ENCODE measurements around the gene ACTL6B. TPM values are rescaled to one million over a fixed set of nuclear protein-coding genes. Genes with fewer than 3 reads are reported as not detected.

Gene ACTL6B
- total and polyA plus RNA-seq, 9 of the 15 experiments (the other 6 are each of a cell fraction or from before 2014, with no cell fraction given), result not detected

DNA sequence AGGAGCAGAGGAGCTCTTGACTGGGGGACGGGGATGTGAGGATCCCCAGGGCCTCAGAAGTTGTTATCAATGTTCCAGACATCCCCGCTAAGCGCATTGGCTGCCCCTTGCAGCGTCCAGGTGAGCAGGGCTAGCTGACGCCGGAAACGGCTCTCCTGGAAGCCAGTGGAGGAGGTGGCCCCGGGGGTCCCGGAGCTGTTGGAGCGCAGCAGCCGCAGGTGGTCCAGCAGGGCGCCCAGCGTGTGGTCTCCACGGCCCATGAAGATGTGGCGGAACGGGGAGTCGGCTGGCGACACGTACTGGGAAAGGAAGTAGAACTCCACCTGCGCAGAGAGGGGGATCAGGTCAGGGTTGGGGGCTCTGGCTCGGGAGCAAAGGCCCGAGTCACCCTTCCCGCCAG lies 35.4 kb downstream of the ACTL6B start (continued):
- TF ChIP-seq, protein P1, sequence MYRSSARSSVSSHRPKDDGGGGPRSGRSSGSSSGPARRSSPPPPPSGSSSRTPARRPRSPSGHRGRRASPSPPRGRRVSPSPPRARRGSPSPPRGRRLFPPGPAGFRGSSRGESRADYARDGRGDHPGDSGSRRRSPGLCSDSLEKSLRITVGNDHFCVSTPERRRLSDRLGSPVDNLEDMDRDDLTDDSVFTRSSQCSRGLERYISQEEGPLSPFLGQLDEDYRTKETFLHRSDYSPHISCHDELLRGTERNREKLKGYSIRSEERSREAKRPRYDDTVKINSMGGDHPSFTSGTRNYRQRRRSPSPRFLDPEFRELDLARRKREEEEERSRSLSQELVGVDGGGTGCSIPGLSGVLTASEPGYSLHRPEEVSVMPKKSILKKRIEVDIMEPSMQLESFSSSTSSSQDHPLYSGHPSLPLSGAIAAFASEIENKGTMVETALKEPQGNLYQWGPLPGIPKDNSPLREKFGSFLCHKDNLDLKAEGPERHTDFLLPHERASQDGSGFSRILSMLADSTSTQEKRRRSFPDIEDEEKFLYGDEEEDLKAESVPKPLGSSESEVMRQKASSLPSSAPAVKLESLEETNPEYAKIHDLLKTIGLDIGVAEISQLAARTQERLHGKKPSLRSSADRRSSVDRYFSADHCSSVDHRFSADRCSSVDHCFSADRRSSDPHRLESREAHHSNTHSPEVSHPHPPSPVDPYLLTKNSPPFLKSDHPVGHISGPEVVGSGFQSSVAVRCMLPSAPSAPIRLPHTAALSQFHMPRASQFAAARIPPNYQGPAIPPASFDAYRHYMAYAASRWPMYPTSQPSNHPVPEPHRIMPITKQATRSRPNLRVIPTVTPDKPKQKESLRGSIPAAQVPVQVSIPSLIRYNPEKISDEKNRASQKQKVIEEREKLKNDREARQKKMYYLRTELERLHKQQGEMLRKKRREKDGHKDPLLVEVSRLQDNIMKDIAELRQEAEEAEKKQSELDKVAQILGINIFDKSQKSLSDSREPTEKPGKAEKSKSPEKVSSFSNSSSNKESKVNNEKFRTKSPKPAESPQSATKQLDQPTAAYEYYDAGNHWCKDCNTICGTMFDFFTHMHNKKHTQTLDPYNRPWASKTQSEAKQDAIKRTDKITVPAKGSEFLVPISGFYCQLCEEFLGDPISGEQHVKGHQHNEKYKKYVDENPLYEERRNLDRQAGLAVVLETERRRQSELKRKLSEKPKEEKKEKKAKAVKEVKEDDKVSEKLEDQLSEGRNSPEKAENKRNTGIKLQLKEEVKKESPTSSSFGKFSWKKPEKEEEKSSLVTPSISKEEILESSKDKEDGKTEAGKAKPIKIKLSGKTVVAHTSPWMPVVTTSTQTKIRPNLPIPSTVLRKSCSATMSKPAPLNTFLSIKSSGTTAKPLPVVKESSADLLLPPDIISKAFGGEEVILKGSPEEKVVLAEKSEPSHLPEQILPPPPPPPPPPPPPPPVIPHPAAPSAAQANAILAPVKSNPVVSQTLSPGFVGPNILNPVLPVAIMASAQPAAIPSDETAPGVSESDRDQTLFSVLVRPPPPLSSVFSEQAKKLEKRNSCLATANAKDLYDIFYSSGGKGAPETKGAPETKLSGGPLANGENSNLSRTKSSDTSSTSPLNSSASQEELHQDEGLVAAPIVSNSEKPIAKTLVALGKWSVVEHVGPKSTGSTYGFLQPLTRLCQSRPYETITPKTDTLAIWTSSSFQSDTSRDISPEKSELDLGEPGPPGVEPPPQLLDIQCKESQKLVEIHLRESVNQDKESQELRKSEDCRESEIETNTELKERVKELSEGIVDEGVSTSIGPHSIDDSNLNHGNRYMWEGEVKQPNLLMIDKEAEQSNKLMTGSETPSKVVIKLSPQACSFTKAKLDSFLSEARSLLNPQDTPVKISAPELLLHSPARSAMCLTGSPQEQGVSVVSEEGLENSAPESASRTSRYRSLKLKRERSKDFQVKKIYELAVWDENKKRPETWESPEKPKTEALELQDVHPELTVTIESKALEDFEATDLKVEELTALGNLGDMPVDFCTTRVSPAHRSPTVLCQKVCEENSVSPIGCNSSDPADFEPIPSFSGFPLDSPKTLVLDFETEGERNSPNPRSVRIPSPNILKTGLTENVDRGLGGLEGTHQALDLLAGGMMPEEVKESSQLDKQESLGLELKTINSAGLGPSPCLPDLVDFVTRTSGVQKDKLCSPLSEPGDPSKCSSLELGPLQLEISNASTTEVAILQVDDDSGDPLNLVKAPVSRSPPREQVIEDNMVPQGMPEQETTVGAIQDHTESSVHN (IDR thresholded peaks at IDR 0.05; ENCODE audit: borderline replicate concordance in 1 of 2, low read depth in 1 of 2), result no peak
- TF ChIP-seq COPS2 (conservative IDR thresholded peaks at IDR 0.05) (no peak), SMAD2 (IDR thresholded peaks at IDR 0.05; ENCODE audit: low read depth, low read length) (no peak), RBM22 (IDR thresholded peaks at IDR 0.05; ENCODE audit: low read depth, low read length, poor library complexity, severe bottlenecking) (peak; percentile 66), ZNF140 (CRISPR knock-in tag; IDR thresholded peaks at IDR 0.05) (no peak), CREM (IDR thresholded peaks at IDR 0.05; ENCODE audit: low read depth) (no peak), HLTF (IDR thresholded peaks at IDR 0.05) (no peak), MYNN (IDR thresholded peaks at IDR 0.05) (no peak), MYNN (CRISPR knock-in tag; IDR thresholded peaks at IDR 0.05) (no peak), ZNF75A (CRISPR knock-in tag; IDR thresholded peaks at IDR 0.05) (no peak), POLR2G (IDR thresholded peaks at IDR 0.05; ENCODE audit: low read depth, low read length) (peak; percentile 77), ZNF165 (CRISPR knock-in tag; IDR thresholded peaks at IDR 0.05; ENCODE audit: borderline replicate concordance) (no peak)
- TF ChIP-seq, protein P2, sequence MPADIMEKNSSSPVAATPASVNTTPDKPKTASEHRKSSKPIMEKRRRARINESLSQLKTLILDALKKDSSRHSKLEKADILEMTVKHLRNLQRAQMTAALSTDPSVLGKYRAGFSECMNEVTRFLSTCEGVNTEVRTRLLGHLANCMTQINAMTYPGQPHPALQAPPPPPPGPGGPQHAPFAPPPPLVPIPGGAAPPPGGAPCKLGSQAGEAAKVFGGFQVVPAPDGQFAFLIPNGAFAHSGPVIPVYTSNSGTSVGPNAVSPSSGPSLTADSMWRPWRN (IDR thresholded peaks at IDR 0.05; ENCODE audit: low read depth), result no peak
- TF ChIP-seq, protein P3, sequence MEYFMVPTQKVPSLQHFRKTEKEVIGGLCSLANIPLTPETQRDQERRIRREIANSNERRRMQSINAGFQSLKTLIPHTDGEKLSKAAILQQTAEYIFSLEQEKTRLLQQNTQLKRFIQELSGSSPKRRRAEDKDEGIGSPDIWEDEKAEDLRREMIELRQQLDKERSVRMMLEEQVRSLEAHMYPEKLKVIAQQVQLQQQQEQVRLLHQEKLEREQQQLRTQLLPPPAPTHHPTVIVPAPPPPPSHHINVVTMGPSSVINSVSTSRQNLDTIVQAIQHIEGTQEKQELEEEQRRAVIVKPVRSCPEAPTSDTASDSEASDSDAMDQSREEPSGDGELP (CRISPR knock-in tag; IDR thresholded peaks at IDR 0.05; ENCODE audit: borderline replicate concordance), result no peak
- TF ChIP-seq, protein P4, sequence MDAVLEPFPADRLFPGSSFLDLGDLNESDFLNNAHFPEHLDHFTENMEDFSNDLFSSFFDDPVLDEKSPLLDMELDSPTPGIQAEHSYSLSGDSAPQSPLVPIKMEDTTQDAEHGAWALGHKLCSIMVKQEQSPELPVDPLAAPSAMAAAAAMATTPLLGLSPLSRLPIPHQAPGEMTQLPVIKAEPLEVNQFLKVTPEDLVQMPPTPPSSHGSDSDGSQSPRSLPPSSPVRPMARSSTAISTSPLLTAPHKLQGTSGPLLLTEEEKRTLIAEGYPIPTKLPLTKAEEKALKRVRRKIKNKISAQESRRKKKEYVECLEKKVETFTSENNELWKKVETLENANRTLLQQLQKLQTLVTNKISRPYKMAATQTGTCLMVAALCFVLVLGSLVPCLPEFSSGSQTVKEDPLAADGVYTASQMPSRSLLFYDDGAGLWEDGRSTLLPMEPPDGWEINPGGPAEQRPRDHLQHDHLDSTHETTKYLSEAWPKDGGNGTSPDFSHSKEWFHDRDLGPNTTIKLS (IDR thresholded peaks at IDR 0.05; ENCODE audit: borderline replicate concordance, low read depth), result no peak

Measured in K562 (cell line).